Body of pancreas (tissue), 4 donors: Measurements from ENCODE around the gene DHX57. TPM values are rescaled to one million over a fixed set of nuclear protein-coding genes. Genes with fewer than 3 reads are reported as not detected.

Source experiments
- ATAC-seq: fragments of 150-250 bp; one replicate; pipeline ENCODE4 v1.9.1; 2016
- DNase-seq, 4 donors: peaks; one replicate each; pipeline ENCODE4 v3.0.0-alpha.2; 2019
- H3K27ac ChIP-seq, 4 donors: fragments of 200-600 bp; sonication (generic); 1 replicate in 3 of 4; 2 replicates in 1 of 4; pipeline versions ENCODE4 v1.5.1 to v1.6.1; 2016 to 2019; ENCODE audit warnings: mild to moderate bottlenecking in 1 of 4, mixed read lengths in 1 of 4, moderate library complexity in 1 of 4
- H3K27me3 ChIP-seq, 2 donors: fragments of 200-600 bp; sonication (generic); one replicate each; pipeline ENCODE4 v1.6.0; 2016; ENCODE audit warnings: mild to moderate bottlenecking in 1 of 2
- H3K36me3 ChIP-seq, 2 donors: fragments of 200-600 bp; sonication (generic); replicated peaks in 1 of 2; 2 replicates each; pipeline ENCODE4 v1.5.1; 2016; ENCODE audit warnings: low read depth in 2 of 2; ENCODE audit not compliant: insufficient read depth in 1 of 2
- H3K4me1 ChIP-seq: fragments of 200-600 bp; sonication (generic); one replicate; pipeline ENCODE4 v1.6.0; 2016
- H3K4me3 ChIP-seq, 2 donors: fragments of 200-600 bp; sonication (generic); 1 replicate in 1 of 2; 2 replicates in 1 of 2; pipeline ENCODE4 v1.5.1; 2016 to 2019
- H3K9me3 ChIP-seq, 3 donors: fragments of 200-600 bp; sonication (generic); 1 replicate in 2 of 3; 2 replicates in 1 of 3; pipeline ENCODE4 v1.5.1; 2016
- CTCF ChIP-seq, 7 experiments: fragments of 450-650 bp in 4 of 7; fragments of 200-600 bp in 3 of 7; sonication (generic) in 3 of 7; IDR thresholded peaks; one replicate each; pipeline ENCODE4 v1.5.1; 2016 to 2019; ENCODE audit warnings: antibody characterized with exemption in 7 of 7
- POLR2A ChIP-seq, 3 donors: fragments of 450-650 bp; IDR thresholded peaks; one replicate each; pipeline ENCODE4 v1.6.1; 2016; ENCODE audit warnings: antibody characterized with exemption in 3 of 3, mild to moderate bottlenecking in 2 of 3
- WGBS, 2 donors: methylation state at CpG; one replicate each; pipeline ENCODE4 v1.1.5; 2017; 5-methylcytosine and 5-hydroxymethylcytosine counted together
- intact Hi-C: fragments of 100-400 bp; cut with DNase I; formaldehyde crosslinking; loops from one replicate; pipeline ENCODE4 v1.15.1; 2023
- small RNA-seq: library from RNA; depleted of rRNA; stranded (forward); fragments of <200 nt; gene quantifications from one replicate; pipeline ENCODE3, GENCODE V24; 2016
- total RNA-seq, 2 donors: library from RNA; depleted of rRNA; stranded (reverse); fragments of >200 nt; gene quantifications; one replicate each; pipeline ENCODE4 v1.1.0, GENCODE V29; 2016

The DHX57 gene
- total RNA-seq, 2 donors from 2014 or later, result 4.9 to 6.5 TPM

DNA sequence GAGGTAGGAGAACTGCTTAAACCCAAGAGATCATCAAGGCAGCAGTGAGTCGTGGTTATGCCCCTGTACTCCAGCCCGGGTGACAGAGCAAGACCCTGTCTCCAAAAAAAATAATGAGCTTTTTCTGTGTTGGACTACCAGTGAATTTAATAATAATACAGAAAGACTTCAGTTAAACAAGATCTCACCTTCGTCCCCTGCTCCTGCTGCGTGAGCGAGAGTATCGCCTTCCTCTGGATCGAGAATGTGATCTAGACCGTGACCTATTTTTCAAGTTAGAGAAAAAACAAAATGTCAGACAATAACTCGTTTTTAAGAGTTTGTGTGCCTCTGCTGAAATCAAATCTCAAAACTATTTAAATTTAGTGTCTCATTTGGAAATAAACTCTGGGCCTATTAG lies 127.3 kb downstream of the DHX57 start:
- 82 to 85% methylated on average over 9 of the region's 9 CpGs for WGBS, 2 donors
- Histone ChIP-seq H3K27ac (no peak overlapping the region), H3K27me3 (no peaks in the 10 kb centered on the region), H3K36me3 (peaks cover 0 to 25% of the 10 kb centered on the region in 2 donors), H3K4me3 (no peak overlapping the region), H3K9me3 (no peaks in the 10 kb centered on the region), H3K4me1 (peaks cover 49% of the 10 kb centered on the region)
- no peak for DNase-seq
- no peak for ATAC-seq
- intact Hi-C loops, result loop anchor here (10.0 kb wide), 1 partner anchor 214 kb away; no protein-coding TSS in a partner anchor
- TF ChIP-seq CTCF (IDR thresholded peaks at IDR 0.05) (no peak), POLR2A (IDR thresholded peaks at IDR 0.05) (no peak)

GRCh38 chr2:38747819-38748218 lies 127.9 kb downstream of the DHX57 start:
- TF ChIP-seq POLR2A (IDR thresholded peaks at IDR 0.05), result no peak
- no peak for TF ChIP-seq CTCF (IDR thresholded peaks at IDR 0.05)
- WGBS, 2 donors, result 39 to 46% methylated on average over 5 of the region's 5 CpGs
- H3K9me3 ChIP-seq, result no peaks in the 10 kb centered on the region
- H3K27me3 ChIP-seq, result no peaks in the 10 kb centered on the region
- intact Hi-C loops, result loop anchor here (10.0 kb wide), 1 partner anchor 213 kb away; no protein-coding TSS in a partner anchor
- no peak overlapping the region for H3K4me3 ChIP-seq
- no peak overlapping the region for H3K27ac ChIP-seq
- H3K36me3 ChIP-seq, result peaks cover 0 to 27% of the 10 kb centered on the region in 2 donors
- peaks cover 49% of the 10 kb centered on the region for H3K4me1 ChIP-seq
- ATAC-seq (no peak), DNase-seq (no peak)

Small RNA genes lying within 50 kb of the gene (small RNA-seq; reads per million reads assigned to genes)
- gene RNU6-851P, result not detected

Other genes starting within 250 kb of the DHX57 start
- 10 to 100 TPM in 1 of 2 donors, 1 to 10 TPM in 1; 7.5 to 20.4 TPM for gene GALM, start 209.8 kb downstream of the DHX57 start, total RNA-seq
- 10 to 100 TPM; 55.8 to 68.2 TPM for gene SRSF7, start 124.6 kb downstream of the DHX57 start, total RNA-seq
- 1 to 10 TPM in 1 of 2 donors, under 1 TPM in 1; 0.33 to 1.8 TPM for gene GEMIN6, start 97.7 kb downstream of the DHX57 start, total RNA-seq
- gene MORN2, start within 50 bp of the DHX57 start, total RNA-seq, result 10 to 100 TPM in 1 of 2 donors, 1 to 10 TPM in 1; 3.4 to 15.5 TPM
- gene ARHGEF33, start 13.9 kb upstream of the DHX57 start, total RNA-seq, result 1 to 10 TPM in 1 of 2 donors, under 1 TPM in 1; 0.33 to 1.3 TPM
- 10 to 100 TPM; 13.7 to 67.6 TPM for gene SOS1, start 245.1 kb upstream of the DHX57 start, total RNA-seq